ENCODE measurements around the gene HSPE1.
"Not testable (repeated sequence)": the region's sequence is repeated elsewhere in the genome, so short reads cannot be mapped to it uniquely, and the experiment has no call there.

Gene HSPE1

GRCh38 chr2:197499594-197500502 lies at the start of gene HSPE1, which contains the start of gene HSPD1:
Gene HSPE1, plus strand, starts transcription at chr2:197500379. Its CDS starts 58 bp downstream, at chr2:197500437.
Gene HSPD1, minus strand, starts transcription at chr2:197499840. Its CDS starts 992 bp downstream, at chr2:197498848.
- DNase-seq = peak; percentile 99 to 100 (median 100)

GRCh38 chr2:197450465-197450864 lies 49.7 kb upstream of the HSPE1 start:
- DNase-seq = no peak

GRCh38 chr2:197450935-197451358 lies 49.2 kb upstream of the HSPE1 start:
- DNase-seq = not testable (repeated sequence)

- DNase-seq = no peak
Measured at GRCh38 chr2:197452754-197453122, 47.4 kb upstream of the HSPE1 start.

- peak; percentile 99 to 100 (median 99) for DNase-seq
Measured at GRCh38 chr2:197453123-197453913, 46.9 kb upstream of the HSPE1 start, which contains the start of gene COQ10B. Gene COQ10B, plus strand, starts transcription at chr2:197453552. Its CDS starts 9 bp downstream, at chr2:197453561.

GRCh38 chr2:197453914-197454398 lies 46.2 kb upstream of the HSPE1 start:
- no peak for DNase-seq

- DNase-seq = no peak
Measured at GRCh38 chr2:197454923-197455322, 45.3 kb upstream of the HSPE1 start.

GRCh38 chr2:197455428-197455827 lies 44.8 kb upstream of the HSPE1 start:
- DNase-seq = no peak

GRCh38 chr2:197460649-197461048 lies 39.5 kb upstream of the HSPE1 start:
- no peak for DNase-seq

- no peak for DNase-seq
Measured at GRCh38 chr2:197461057-197461456, 39.1 kb upstream of the HSPE1 start.

- DNase-seq = no peak
Measured at GRCh38 chr2:197464175-197464574, 36.0 kb upstream of the HSPE1 start.

GRCh38 chr2:197472166-197472565 lies 28.0 kb upstream of the HSPE1 start:
- no peak for DNase-seq

GRCh38 chr2:197477797-197478196 lies 22.4 kb upstream of the HSPE1 start:
- DNase-seq = no peak

GRCh38 chr2:197480165-197481036 lies 19.8 kb upstream of the HSPE1 start:
- no peak for DNase-seq

GRCh38 chr2:197484248-197484647 lies 15.9 kb upstream of the HSPE1 start:
- not testable (repeated sequence) for DNase-seq

GRCh38 chr2:197486175-197486574 lies 14.0 kb upstream of the HSPE1 start:
- no peak for DNase-seq

GRCh38 chr2:197487385-197487784 lies 12.8 kb upstream of the HSPE1 start:
- no peak for DNase-seq

GRCh38 chr2:197495433-197496134 lies 4.6 kb upstream of the HSPE1 start:
- DNase-seq = no peak

- DNase-seq = no peak
Measured at GRCh38 chr2:197496695-197497094, 3.5 kb upstream of the HSPE1 start.

- no peak for DNase-seq
Measured at GRCh38 chr2:197497326-197497725, 2.9 kb upstream of the HSPE1 start.

GRCh38 chr2:197498235-197498936 lies 1.8 kb upstream of the HSPE1 start:
- DNase-seq = no peak

Measured in suppressor macrophage treated with lipopolysaccharide for 1 hour (primary cell).